Ovary (tissue), 3 donors: ENCODE measurements around the gene GABRB1.

Experiments used
- EP300 ChIP-seq: sonication (generic); formaldehyde crosslinking; IDR thresholded peaks from one replicate; pipeline ENCODE4 v1.6.1; 2017; ENCODE audit warnings: antibody characterized with exemption
- TF ChIP-seq, protein P1 (sequence below), 3 donors: fragments of 450-650 bp in 2 of 3; fragments of 200-600 bp in 1 of 3; IDR thresholded peaks; one replicate each; pipeline versions ENCODE4 v1.5.1 to v1.8.0; 2016 to 2022; ENCODE audit warnings: antibody characterized with exemption in 3 of 3, mild to moderate bottlenecking in 1 of 3
- donor health status: DM: no; HTN: no; CAD: no.

DNA sequence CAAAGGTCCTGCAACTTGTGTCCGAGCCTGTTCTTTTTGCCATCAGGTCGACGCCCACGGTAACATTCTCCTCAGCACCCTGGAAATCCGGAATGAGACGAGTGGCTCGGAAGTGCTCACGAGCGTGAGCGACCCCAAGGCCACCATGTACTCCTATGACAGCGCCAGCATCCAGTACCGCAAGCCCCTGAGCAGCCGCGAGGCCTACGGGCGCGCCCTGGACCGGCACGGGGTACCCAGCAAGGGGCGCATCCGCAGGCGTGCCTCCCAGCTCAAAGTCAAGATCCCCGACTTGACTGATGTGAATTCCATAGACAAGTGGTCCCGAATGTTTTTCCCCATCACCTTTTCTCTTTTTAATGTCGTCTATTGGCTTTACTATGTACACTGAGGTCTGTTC, 394.3 kb downstream of the GABRB1 start:
- no peak for TF ChIP-seq EP300
- TF ChIP-seq, protein P1, sequence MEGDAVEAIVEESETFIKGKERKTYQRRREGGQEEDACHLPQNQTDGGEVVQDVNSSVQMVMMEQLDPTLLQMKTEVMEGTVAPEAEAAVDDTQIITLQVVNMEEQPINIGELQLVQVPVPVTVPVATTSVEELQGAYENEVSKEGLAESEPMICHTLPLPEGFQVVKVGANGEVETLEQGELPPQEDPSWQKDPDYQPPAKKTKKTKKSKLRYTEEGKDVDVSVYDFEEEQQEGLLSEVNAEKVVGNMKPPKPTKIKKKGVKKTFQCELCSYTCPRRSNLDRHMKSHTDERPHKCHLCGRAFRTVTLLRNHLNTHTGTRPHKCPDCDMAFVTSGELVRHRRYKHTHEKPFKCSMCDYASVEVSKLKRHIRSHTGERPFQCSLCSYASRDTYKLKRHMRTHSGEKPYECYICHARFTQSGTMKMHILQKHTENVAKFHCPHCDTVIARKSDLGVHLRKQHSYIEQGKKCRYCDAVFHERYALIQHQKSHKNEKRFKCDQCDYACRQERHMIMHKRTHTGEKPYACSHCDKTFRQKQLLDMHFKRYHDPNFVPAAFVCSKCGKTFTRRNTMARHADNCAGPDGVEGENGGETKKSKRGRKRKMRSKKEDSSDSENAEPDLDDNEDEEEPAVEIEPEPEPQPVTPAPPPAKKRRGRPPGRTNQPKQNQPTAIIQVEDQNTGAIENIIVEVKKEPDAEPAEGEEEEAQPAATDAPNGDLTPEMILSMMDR (IDR thresholded peaks at IDR 0.05), result no peak
